ENCODE results near the gene INPP5K.
"Not testable (repeated sequence)": the region's sequence is repeated elsewhere in the genome, so short reads cannot be mapped to it uniquely, and the experiment has no call there.

INPP5K gene

GRCh38 chr17:1460233-1460632 lies 56.2 kb downstream of the INPP5K start:
- CTCF ChIA-PET = no interaction called here
- POLR2A ChIA-PET = interaction anchor here (0.7 to 1.1 kb wide), 2 partner anchors 19 to 20 kb away, joined by 3 to 4 read pairs; no protein-coding TSS in a partner anchor
- DNase-seq (ENCODE audit: low read depth, low spot score) = no peak
- H3K4me3 ChIP-seq (ENCODE audit: low read depth, low read length) = no peak overlapping the region
- no peak for TF ChIP-seq CTCF (IDR thresholded peaks at IDR 0.05; ENCODE audit: insufficient read depth, low read length, missing control alignments)

GRCh38 chr17:1455797-1456599 lies 60.4 kb downstream of the INPP5K start, which contains the start of gene CRK:
TSS of gene CRK (minus strand) at chr17:1456232. CDS start at chr17:1456117, 115 bp downstream.
- TF ChIP-seq CTCF (IDR thresholded peaks at IDR 0.05; ENCODE audit: insufficient read depth, low read length, missing control alignments) = no peak
- H3K4me3 ChIP-seq (ENCODE audit: low read depth, low read length) = peak within 1 kb of the TSS; percentile 86
- DNase-seq (ENCODE audit: low read depth, low spot score) = peak; percentile 50
- ChIA-PET POLR2A (interaction anchor here (0.7 to 1.0 kb wide), 3 partner anchors 29 to 60 kb away, joined by 3 to 5 read pairs (median 4); partner anchors contain the start of gene INPP5K), CTCF (interaction anchor here (0.8 to 8.2 kb wide), 3 partner anchors 65 to 94 kb away, joined by 3 to 35 read pairs (median 8); no protein-coding TSS in a partner anchor)

- peak overlapping the region; percentile 86 for H3K4me3 ChIP-seq (ENCODE audit: low read depth, low read length)
- peak; percentile 66 for TF ChIP-seq CTCF (IDR thresholded peaks at IDR 0.05; ENCODE audit: insufficient read depth, low read length, missing control alignments)
- POLR2A ChIA-PET = interaction anchor here (1.0 kb wide), 2 partner anchors 29 to 61 kb away, joined by 4 to 5 read pairs; partner anchors contain the start of gene INPP5K
- CTCF ChIA-PET = interaction anchor here (3.2 to 8.2 kb wide), 2 partner anchors 89 to 93 kb away, joined by 8 to 35 read pairs; no protein-coding TSS in a partner anchor
- no peak for DNase-seq (ENCODE audit: low read depth, low spot score)
Observed at GRCh38 chr17:1455291-1455796, 61.1 kb downstream of the INPP5K start.

- no peak for TF ChIP-seq CTCF (IDR thresholded peaks at IDR 0.05; ENCODE audit: insufficient read depth, low read length, missing control alignments)
- POLR2A ChIA-PET = no interaction called here
- no peak for DNase-seq (ENCODE audit: low read depth, low spot score)
- peak overlapping the region; percentile 86 for H3K4me3 ChIP-seq (ENCODE audit: low read depth, low read length)
- CTCF ChIA-PET = interaction anchor here (1.1 to 8.2 kb wide), 5 partner anchors 10 to 95 kb away, joined by 4 to 35 read pairs (median 8); partner anchors contain the start of gene INPP5K
Observed at GRCh38 chr17:1454541-1454940, 61.9 kb downstream of the INPP5K start.

GRCh38 chr17:1453694-1454093 lies 62.7 kb downstream of the INPP5K start:
- H3K4me3 ChIP-seq (ENCODE audit: low read depth, low read length); DNase-seq (ENCODE audit: low read depth, low spot score); POLR2A ChIA-PET: not testable (repeated sequence)
- CTCF ChIA-PET = interaction anchor here (1.1 to 8.2 kb wide), 5 partner anchors 9 to 95 kb away, joined by 4 to 35 read pairs (median 8); partner anchors contain the start of gene INPP5K

GRCh38 chr17:1452836-1453235 lies 63.6 kb downstream of the INPP5K start:
- DNase-seq (ENCODE audit: low read depth, low spot score) = no peak
- H3K4me3 ChIP-seq (ENCODE audit: low read depth, low read length) = no peak overlapping the region
- POLR2A ChIA-PET = no interaction called here
- CTCF ChIA-PET = interaction anchor here (2.6 to 8.2 kb wide), 2 partner anchors 9 to 87 kb away, joined by 9 to 35 read pairs; no protein-coding TSS in a partner anchor
- TF ChIP-seq CTCF (IDR thresholded peaks at IDR 0.05; ENCODE audit: insufficient read depth, low read length, missing control alignments) = no peak

GRCh38 chr17:1450261-1450660 lies 66.2 kb downstream of the INPP5K start:
- CTCF ChIA-PET = interaction anchor here (1.1 to 8.2 kb wide), 3 partner anchors 9 to 84 kb away, joined by 3 to 35 read pairs (median 4); no protein-coding TSS in a partner anchor
- POLR2A ChIA-PET; DNase-seq (ENCODE audit: low read depth, low spot score); H3K4me3 ChIP-seq (ENCODE audit: low read depth, low read length): not testable (repeated sequence)
